GM04503 (cell line): Measurements from ENCODE around the gene AREG.
"Not testable (repeated sequence)": the region's sequence is repeated elsewhere in the genome, so short reads cannot be mapped to it uniquely, and the experiment has no call there.

Experiments used
- DNase-seq: peaks from one replicate; pipeline ENCODE4 v3.0.0-alpha.2; 2012; ENCODE audit warnings: low read depth

The AREG gene

GRCh38 chr4:74444891-74445642 is at the start of gene AREG:
Gene AREG, plus strand, starts transcription at chr4:74445136. Its CDS starts 210 bp downstream, at chr4:74445346.
- no peak for DNase-seq

- no peak for DNase-seq
Observed at GRCh38 chr4:74395633-74396032, 49.3 kb upstream of the AREG start.

GRCh38 chr4:74397748-74398426 is 47.0 kb upstream of the AREG start:
- no peak for DNase-seq

- not testable (repeated sequence) for DNase-seq
Observed at GRCh38 chr4:74398894-74399589, 45.9 kb upstream of the AREG start.

DNA sequence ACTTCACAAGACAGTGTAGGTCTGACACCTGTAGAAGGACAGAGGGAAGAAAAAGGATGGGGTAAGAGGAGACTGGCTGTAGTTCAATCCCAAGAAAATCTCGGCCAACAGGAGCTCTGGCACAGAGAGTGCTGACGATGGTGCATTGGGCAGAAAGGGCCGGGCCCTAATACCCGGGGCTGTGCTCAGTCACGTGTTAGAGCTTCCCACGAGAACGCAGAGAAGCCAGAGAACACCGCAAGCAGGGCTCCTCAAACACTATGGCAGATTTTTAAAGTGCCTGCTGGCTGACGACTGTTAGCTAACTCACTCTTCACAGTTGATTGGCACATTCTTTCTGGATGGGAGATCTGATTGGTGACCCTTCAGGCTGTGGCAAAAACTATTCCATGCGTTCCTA is 44.5 kb upstream of the AREG start:
- no peak for DNase-seq

DNA sequence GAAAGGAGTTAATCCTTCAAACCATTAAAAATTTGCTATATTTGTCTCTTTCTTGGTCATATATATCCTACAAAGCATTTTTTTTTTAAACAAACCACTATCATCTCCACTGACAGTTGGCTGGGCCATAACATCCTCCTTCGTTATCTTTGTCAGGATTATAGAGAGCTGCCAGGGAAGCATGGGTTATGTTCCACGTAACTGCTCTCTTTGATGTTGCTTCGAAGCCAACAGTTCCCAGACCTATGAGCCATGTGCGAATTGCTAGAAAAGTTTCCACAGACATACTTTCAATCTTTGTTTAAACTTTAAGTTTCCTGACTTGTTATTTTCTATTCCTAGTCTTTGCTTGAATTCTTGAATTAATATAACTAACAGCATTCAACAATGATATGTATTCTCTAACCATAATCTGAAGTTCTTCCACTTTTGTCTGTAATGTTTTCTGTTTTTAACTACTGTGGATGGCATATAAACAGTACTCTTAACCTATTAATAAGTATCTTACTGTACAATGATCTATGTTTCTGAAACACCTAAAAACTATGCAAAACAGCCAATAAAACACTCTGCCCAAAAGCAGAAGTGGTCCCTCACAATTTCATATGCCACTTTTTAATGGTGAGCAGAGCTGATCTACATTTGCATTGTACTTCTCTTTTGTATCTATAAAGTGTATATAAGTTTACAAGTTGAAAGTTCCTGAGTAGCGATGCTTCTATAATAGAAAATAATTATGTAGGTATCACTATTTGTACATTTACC is 42.1 kb upstream of the AREG start:
- no peak for DNase-seq

- no peak for DNase-seq
Observed at GRCh38 chr4:74407891-74408290, 37.0 kb upstream of the AREG start.

DNA sequence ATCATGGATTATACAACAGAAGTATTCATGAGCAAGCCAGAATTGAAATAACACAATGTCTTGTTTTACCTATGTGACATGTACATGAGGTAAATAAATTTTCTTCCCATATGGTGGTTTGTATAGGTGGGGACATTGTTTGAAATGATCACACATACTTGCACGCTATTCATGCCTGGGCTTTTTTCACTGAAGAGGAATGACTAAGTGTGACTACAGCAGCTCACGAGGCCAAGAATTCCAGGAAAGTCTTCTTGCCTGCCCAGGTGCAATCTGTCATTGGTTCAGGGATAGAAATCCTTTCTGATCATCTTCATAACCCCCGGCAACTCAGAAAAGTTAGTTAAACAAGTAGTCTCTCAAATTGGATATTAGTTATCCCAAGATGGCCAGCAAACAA is 36.3 kb upstream of the AREG start:
- no peak for DNase-seq

DNA sequence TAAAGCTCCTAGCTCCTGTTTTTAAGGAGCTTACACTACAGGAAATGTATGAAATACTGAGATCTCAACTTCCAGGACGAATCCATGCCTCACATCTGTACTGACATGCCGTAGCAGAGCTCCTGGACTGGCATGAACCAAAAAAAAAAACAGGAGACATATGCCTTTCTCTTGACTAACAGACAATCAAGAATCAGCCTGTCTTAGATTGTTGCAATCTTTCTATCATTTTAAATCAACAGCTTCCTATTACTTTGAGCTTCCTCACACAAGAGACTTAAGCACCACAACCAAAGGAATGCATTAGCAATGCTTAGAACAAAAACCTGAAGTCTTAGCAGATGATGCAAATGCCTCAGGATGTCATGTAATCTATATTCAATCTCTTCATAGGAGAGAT is 34.7 kb upstream of the AREG start:
- DNase-seq = no peak

DNA sequence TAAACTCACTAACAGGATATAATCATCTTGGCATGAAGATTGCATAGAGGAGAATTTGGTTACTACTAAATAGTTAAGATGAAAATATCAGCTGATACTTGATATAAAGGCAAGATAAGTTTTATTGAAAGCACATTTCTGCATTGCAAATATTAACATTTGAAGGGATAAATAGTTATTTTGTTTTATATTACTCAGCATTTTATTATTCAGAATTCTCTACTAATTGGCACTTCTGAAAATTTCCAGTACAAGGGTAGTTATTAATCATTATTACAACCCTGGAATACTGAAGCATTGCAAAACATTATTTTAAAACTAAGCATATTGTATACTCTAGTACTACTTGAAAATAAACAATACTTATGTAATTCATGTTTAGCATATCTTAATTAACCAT is 32.7 kb upstream of the AREG start:
- DNase-seq = no peak

DNA sequence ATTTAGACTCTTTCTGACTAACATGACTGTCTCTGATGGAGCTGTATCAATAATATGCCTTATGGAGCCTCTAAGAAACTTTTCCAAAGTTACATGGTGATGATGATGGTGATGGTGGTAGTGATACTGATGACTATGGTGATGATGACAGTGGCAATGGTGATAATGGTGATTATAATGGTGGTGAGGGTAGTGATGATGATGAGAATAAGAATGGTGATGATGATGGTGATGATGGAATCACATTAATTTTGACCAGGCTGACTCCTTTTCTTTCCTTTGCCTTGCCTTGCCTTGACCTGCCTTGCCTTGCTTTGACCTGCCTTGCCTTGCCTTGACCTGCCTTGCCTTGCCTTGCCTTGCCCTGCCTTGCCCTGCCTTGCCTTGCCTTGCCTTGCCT is 31.7 kb upstream of the AREG start:
- no peak for DNase-seq

- DNase-seq = no peak
Observed at GRCh38 chr4:74414149-74414809, 30.7 kb upstream of the AREG start.

DNA sequence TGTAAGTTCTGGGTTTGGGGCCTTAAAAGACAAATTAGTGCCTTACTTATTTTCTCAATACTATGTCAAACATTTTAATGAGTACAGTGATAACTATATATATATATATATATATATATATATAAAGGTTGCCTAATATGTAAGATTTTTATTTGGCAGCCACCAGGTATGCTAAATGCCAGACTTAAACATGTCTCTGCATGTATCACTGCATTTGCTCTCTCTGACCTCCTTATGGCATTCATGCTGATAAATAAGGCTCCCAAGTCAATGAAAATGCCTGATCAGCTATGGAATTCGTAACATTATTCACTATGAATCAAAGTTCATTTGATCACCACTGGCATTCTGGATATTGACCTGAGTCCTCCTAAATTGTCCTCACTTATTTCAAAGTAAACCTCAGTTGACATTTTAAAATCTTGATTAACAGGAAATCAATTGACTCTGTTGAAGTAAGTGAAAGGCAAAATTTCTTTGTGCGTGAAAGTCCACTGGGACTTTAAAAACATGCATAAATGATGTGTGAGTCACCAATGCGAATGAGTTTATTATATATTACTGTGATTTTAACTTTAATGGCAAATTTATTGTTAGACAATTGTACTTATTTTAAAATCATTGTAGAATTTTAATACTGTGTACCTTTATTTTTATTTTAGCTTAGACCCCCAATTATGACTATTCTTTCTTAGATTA is 29.2 kb upstream of the AREG start:
- DNase-seq = no peak

DNA sequence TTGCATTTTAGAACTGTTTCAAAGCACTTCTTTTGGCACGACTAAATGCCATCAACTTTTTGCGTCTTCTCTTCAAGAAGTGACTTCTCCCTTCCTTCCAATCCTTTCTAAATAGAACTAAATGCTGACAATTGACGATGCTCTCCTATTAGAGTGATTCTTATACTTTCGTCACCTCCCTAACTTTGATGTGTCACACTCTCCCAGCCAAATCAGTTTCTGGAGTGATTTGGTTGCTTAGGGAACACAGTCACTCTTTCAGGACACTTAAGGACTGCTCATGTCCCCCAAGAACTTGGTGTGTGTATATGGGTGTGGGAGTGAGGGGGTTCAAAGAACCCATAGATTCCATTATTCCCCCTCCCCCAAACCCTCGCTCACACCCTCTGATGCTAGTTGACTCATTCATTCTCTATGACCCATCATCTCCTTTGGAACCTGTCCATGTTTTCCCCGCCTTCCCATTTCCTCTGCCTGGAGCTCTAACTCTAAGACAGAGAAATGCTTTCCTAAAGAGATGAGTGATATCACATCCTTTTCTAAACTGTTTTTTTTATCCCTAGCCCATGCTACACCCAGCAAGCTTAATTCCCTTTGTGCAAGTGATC is 26.8 kb upstream of the AREG start:
- peak; percentile 39 for DNase-seq

DNA sequence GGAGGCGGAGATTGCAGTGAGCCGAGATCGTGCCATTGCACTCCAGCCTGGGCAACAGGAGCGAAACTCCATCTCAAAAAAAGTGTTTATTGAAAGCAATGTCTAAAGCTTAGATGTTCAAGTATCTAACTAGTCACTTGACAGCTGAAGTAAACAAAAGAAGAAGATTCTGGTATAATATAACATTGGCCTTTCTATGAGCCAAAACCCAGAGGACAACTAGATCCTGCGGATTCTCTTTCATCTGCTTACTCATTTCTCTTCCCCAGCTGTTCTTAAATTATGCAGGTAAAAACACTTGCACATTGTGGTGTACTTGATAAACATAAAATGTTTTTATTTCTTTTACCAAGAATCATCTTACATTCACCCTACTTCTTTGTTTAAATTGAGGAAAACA is 24.1 kb upstream of the AREG start:
- no peak for DNase-seq

DNA sequence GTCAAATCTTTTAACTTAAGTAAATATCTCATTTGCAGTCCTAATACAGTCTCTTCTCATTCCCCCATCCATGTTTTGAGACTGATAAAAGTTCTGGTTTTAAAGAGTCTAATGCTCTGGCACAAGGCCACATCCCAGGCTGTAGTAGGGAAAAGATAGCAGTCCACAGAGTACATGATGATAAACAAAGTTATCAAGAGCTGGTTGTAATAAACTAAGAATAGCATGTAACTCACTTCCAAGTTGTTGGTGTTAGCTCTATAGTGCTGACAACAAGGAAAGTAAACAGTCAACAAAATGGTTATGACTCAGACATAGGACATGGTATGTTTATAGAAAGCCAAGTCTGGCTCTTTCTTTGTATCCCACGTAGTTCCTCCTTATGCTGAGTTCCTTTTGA is 21.8 kb upstream of the AREG start:
- peak; percentile 30 for DNase-seq

DNA sequence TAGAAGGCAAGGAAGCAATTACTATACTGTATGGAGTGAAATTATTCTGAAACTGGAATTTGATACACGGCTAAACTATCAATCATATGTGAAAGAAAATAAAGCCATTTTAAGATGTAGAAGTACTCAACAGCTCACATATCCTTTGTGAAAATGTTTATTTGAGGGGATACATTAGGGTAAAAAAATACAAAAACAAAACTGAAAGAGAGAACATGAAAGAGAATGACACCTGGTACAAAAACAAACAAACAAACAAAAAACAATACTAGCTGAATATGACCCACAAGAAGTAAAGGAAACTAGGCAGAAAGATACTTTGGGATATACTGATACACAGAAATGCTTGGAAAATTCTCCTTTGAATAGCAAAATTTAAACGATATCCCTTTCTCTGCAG is 20.8 kb upstream of the AREG start:
- DNase-seq = no peak

- DNase-seq = peak; percentile 38
Observed at GRCh38 chr4:74426101-74426500, 18.8 kb upstream of the AREG start.

- DNase-seq = no peak
Observed at GRCh38 chr4:74428276-74428675, 16.7 kb upstream of the AREG start.

DNA sequence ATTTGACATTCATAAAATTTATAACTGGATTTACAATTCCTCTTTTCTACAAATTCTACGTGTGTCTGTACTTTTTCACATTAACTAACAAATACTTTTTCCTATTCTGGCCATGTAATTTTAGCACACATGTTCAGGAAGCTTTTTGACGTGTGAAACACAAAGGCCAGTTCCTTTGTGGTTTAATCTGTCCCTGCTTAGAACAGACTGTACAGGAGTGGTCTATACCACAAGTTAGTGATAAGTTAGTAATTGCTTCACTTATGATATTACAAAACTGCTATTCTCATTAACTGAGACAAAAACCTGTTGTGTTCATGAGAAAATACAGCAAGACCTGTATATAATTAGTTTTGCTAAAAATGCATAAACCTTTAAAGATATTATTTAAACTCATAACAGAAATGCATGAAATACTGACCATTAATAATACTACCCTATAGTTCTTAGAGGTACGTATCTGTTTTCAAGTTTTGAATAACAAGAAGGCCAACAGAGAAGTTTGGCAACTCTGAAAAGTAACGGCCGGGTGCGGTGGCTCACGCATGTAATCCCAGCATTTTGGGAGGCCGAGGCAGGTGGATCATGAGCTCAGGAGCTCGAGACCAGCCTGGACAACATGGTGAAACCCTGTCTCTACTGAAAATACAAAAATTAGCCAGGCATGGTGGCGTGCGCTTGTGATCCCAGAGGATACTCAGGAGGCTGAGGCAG is 13.7 kb upstream of the AREG start:
- no peak for DNase-seq
